DND-41 (cell line): ENCODE results near the gene INTS13.

ENCODE experiments used
- EZH2 ChIP-seq: IDR thresholded peaks from 3 replicates; pipeline ENCODE4 v1.6.1; 2012; ENCODE audit warnings: borderline replicate concordance, low read depth, mild to moderate bottlenecking, moderate library complexity, low read length, inconsistent platforms; ENCODE audit not compliant: severe bottlenecking
- TF ChIP-seq, protein P1 (sequence below): IDR thresholded peaks from 2 replicates; pipeline ENCODE4 v1.5.1; 2012; ENCODE audit warnings: borderline replicate concordance, low read length, moderate library complexity, mild to moderate bottlenecking; ENCODE audit not compliant: poor library complexity, severe bottlenecking; ENCODE audit errors: extremely low read depth

DNA sequence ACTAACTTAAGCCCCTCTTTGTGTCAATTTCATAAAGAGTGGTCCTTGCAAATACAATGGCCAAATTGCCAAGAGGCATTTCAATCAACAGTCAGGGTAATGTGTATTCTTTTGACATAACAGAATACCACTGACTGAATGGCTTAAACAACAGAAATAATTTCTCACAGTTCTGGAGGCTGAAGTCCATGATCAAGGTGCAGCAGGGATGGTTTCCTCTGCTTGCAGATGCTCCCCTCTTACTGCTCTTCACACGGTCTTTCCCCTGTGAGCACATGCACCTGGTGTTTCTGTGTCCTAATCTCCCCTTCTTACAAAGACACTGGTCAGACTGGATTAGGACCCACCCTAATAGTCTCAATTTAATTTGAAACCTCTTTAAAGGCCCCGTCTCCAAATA lies 32.4 kb upstream of the INTS13 start:
- TF ChIP-seq, protein P1, sequence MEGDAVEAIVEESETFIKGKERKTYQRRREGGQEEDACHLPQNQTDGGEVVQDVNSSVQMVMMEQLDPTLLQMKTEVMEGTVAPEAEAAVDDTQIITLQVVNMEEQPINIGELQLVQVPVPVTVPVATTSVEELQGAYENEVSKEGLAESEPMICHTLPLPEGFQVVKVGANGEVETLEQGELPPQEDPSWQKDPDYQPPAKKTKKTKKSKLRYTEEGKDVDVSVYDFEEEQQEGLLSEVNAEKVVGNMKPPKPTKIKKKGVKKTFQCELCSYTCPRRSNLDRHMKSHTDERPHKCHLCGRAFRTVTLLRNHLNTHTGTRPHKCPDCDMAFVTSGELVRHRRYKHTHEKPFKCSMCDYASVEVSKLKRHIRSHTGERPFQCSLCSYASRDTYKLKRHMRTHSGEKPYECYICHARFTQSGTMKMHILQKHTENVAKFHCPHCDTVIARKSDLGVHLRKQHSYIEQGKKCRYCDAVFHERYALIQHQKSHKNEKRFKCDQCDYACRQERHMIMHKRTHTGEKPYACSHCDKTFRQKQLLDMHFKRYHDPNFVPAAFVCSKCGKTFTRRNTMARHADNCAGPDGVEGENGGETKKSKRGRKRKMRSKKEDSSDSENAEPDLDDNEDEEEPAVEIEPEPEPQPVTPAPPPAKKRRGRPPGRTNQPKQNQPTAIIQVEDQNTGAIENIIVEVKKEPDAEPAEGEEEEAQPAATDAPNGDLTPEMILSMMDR: no peak
- TF ChIP-seq EZH2: no peak
